Measurements from ENCODE around the gene ACE. TPM values are rescaled to one million over a fixed set of nuclear protein-coding genes. Genes with fewer than 3 reads are reported as not detected.

ACE gene
- total RNA-seq, 1 experiment from 2014 or later, result 5.4 TPM

- Histone ChIP-seq H3K27ac (ENCODE audit: insufficient read length, low read depth, low read length) (no peak overlapping the region), H3K79me2 (ENCODE audit: insufficient read depth, low read length) (no peaks in the 10 kb centered on the region), H3K4ac (ENCODE audit: low read depth, low read length) (no peak overlapping the region), H2AK5ac (ENCODE audit: insufficient read length, low read length) (no peak overlapping the region), H4K8ac (replicated peaks; ENCODE audit: insufficient read length, low read depth, low read length) (no peak overlapping the region), H3T11ph (ENCODE audit: low read length) (no peak overlapping the region), H3K23ac (ENCODE audit: insufficient read length, low read depth, low read length) (no peak overlapping the region), H3K79me1 (ENCODE audit: insufficient read depth, low read depth, low read length, poor library complexity, severe bottlenecking) (no peaks in the 10 kb centered on the region), H2BK15ac (ENCODE audit: low read depth, low read length) (no peak overlapping the region), H3K27me3 (ENCODE audit: insufficient read depth, low read length) (no peaks in the 10 kb centered on the region), H3K4me2 (ENCODE audit: insufficient read depth, insufficient read length, low read length) (no peak overlapping the region), H3K18ac (ENCODE audit: insufficient read length, low read depth, low read length) (no peak overlapping the region), H3K14ac (ENCODE audit: insufficient read depth, low read length) (no peak overlapping the region), H3K23me2 (ENCODE audit: insufficient read length, low read depth, low read length, poor library complexity, severe bottlenecking) (peaks cover 7% of the 10 kb centered on the region), H3K9me3 (ENCODE audit: control insufficient read depth, low read depth, low read length) (no peaks in the 10 kb centered on the region), H3K9ac (ENCODE audit: extremely low read depth, insufficient read length, low read length) (no peak overlapping the region), H3K4me1 (ENCODE audit: insufficient read depth, low read length) (peaks cover 2% of the 10 kb centered on the region; the same call in 1 of the 2 replicates), H2BK5ac (ENCODE audit: insufficient read length, low read length) (no peak overlapping the region), H4K20me1 (ENCODE audit: control insufficient read depth, insufficient read depth, insufficient read length) (no peaks in the 10 kb centered on the region), H4K91ac (ENCODE audit: insufficient read length, low read depth, low read length) (no peak overlapping the region), H2BK12ac (ENCODE audit: insufficient read length, low read depth, low read length) (no peak overlapping the region), H3K56ac (ENCODE audit: insufficient read length, low read depth, low read length) (no peak overlapping the region), H2BK20ac (ENCODE audit: low read depth, low read length, poor library complexity, severe bottlenecking) (no peak overlapping the region), H2AFZ (ENCODE audit: low read length) (no peak overlapping the region), H2BK120ac (ENCODE audit: low read depth, low read length, poor library complexity, severe bottlenecking) (no peak overlapping the region), H4K5ac (ENCODE audit: insufficient read length, low read depth, low read length) (no peak overlapping the region)
- H3K27ac Mint-ChIP-seq, result no peak overlapping the region
- peaks cover 8 to 10% of the 10 kb centered on the region in 2 experiments for H3K9me3 Mint-ChIP-seq
- no peak for TF ChIP-seq CTCF (conservative IDR thresholded peaks at IDR 0.05)
- WGBS (ENCODE audit: extremely low coverage, insufficient read length, low lambda C conversion rate), result no CpG with 5 or more reads among the region's 11 CpGs
- peaks cover 32% of the 10 kb centered on the region for H3K27me3 Mint-ChIP-seq (ENCODE audit: low read depth)
- no peak for DNase-seq
- H3K4me3 Mint-ChIP-seq, result no peak overlapping the region
- peaks cover 0 to 9% (median 3%) of the 10 kb centered on the region in 3 experiments; a peak in 3 of 7 replicates for H3K36me3 Mint-ChIP-seq (ENCODE audit: insufficient read depth in 1 of 3, low read depth in 3 of 3)
- H3K4me1 Mint-ChIP-seq, result peaks cover 19 to 29% of the 10 kb centered on the region in 2 experiments
These were observed 25.7 kb upstream of the ACE start for GRCh38 chr17:63451150-63451549.

Measured in H9 (cell line).